Activated CD4-positive, alpha-beta T cell treated with anti-CD3 and anti-CD28 coated beads, Interleukin-2, amount 50 U/mL, for 24 hours (primary cell): ENCODE data around the gene CES2.
A peak's percentile ranks its signal among the peaks of the same experiment; 100 is the strongest.
"Not testable (repeated sequence)": the region's sequence is repeated elsewhere in the genome, so short reads cannot be mapped to it uniquely, and the experiment has no call there.

Experiments used
- DNase-seq, 2 donors: peaks; one replicate each; pipeline ENCODE4 v3.0.0-alpha.2; 2020; ENCODE audit warnings: low read depth in 1 of 2, low spot score in 1 of 2

CES2 gene

DNA sequence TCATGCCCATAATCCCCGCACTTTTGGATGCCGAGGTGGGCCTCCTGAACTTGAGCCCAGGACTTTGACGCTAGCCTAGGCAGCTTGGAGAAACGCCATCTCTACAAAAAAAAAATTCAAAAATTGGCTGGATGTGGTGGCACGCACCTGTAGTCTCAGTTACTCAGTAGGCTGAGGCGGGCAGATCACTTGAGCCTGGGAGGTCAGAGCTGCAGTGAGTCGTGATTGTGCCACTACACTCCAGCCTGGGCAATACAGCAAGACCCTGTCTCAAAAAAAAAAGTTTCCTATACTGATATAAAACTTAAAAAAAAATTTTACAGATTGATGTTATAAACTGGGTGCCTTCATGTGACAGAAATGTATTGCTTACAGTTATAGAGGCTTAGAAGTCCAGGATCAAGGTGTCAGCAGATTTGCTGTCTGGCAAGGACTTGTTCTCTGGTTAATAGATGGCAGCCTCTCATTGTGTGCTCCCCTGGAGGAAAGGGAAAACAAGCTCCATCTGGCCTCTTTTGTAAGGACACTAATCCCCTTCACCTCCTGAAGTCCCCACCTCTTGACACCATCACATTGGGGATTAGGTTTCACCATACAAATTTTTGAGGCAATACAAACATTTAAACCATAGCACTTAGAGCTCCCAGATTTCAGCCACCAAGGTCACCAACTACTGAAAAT lies 17.3 kb downstream of the CES2 start:
- DNase-seq = no peak

- no peak for DNase-seq
Measured at GRCh38 chr16:66953462-66954096, 18.3 kb downstream of the CES2 start.

DNA sequence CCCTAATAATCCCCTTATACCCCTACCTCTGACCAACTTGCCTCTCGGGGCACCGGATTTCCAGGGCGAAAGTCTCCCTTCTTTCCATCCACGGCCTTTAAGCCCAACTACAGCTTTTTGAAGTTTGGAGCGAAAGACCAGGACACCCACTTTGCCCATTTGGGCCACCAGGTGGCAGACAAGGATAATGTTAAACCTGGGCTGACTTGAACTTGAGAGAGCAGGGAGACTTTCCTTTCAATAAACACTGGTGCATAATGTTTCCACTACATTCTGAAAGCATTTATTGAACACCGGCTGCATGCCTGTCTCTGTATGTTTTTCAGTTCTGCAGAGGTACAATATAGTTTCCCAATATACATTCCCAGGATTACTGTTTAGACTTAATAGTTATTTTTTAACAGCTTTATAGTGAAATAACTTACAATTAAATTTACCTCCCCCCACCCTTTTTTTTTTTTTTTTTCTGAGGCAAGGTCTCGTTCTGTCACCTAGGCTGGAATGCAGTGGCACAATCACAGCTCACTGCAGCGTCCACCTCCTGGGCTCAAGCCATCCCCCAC lies 18.9 kb downstream of the CES2 start:
- peak; percentile 49 to 71 for DNase-seq

GRCh38 chr16:66955363-66956153 lies 20.2 kb downstream of the CES2 start:
- not testable (repeated sequence) for DNase-seq

GRCh38 chr16:66956154-66956457 lies 20.8 kb downstream of the CES2 start:
- DNase-seq = not testable (repeated sequence)

DNA sequence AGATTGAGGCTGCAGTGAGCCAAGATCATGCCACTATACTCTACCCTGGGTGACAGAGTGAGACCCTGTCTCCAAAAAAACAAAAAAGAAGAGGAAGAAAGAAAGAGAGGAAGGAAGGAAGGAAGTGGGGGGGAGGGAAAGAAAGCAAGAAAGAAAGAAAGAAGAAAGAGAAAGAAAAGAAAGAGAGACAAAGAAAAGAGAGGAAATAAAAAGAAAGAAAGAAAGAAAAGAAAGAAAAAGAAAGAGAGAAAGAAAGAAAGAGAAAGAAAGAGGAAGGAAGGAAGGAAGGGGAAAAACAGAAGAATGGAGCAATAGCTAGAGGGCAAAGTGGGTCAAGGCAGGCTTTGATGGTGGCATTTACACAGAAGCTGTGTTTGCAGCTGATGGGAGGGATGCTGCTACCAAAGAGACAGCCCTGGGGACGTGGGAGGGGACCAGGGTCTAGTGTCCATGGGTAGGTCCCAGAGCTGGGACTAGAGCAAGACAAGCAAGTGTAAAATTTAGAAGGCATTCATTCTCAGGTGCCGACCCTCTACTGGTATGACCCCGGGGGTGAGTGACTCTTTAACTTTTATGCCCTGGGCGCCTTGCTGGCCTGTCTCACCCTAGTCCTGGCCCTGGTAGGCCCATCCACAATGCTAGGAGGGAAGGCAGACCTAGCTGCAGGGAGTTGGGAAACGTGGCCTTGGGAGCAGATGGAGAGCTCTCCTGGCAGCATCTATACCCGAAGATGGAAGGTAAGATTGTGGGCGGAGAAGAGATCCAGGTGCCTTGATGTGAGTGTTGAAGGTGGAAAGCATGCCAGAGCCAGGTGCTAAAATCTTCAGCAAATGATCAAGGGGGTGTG lies 23.8 kb downstream of the CES2 start:
- DNase-seq = no peak

DNA sequence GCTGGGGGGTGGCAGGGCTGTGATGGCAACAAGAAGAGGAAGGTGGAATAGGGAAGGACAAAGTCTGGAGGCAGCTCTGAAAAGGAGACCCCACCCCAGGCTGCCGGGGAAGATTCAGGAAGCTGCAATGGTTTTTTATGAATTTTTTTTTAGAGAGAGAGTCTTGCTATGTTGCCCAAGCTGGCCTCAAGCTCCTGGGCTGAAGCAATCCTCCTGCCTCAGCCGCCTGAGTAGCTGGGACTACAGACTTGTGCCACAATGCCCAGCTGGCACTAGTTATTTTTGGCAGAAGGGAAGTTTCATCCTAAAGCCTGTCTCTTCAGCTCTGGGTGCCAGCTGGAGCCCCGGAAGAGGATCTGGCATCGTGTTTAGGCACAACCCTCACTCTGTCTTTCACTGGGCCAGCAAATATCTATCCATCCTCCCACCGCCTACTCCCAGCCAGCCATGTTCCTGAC lies 24.4 kb downstream of the CES2 start:
- DNase-seq = no peak

GRCh38 chr16:66960270-66960669 lies 25.0 kb downstream of the CES2 start:
- DNase-seq = no peak

- peak in 1 of 2 donors; percentile 46 for DNase-seq
Measured at GRCh38 chr16:66961065-66961744, 25.9 kb downstream of the CES2 start, which contains the start of gene CES3. CES3 (plus strand) TSS chr16:66961266; CDS start chr16:66961308, 42 bp downstream.

GRCh38 chr16:66961914-66962313 lies 26.6 kb downstream of the CES2 start:
- no peak for DNase-seq

DNA sequence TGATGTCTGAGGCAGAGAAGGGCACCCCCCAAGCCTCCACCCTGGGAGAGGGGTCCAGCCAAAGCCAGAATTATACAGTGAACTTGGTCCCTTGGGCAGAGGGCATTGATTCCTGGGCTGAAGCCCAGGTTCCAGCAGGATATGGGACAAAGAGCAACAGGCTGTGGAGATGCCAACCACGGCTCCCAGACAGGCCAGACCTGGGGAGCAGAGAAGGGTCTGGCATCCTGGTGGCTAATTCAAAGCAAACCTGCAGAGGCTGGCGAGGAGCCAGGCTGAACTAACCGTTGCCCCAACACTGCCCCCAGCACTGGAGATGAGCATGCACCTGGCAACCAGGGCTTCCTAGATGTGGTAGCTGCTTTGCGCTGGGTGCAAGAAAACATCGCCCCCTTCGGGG lies 28.7 kb downstream of the CES2 start:
- no peak for DNase-seq

GRCh38 chr16:66968847-66969246 lies 33.5 kb downstream of the CES2 start:
- DNase-seq = no peak

DNA sequence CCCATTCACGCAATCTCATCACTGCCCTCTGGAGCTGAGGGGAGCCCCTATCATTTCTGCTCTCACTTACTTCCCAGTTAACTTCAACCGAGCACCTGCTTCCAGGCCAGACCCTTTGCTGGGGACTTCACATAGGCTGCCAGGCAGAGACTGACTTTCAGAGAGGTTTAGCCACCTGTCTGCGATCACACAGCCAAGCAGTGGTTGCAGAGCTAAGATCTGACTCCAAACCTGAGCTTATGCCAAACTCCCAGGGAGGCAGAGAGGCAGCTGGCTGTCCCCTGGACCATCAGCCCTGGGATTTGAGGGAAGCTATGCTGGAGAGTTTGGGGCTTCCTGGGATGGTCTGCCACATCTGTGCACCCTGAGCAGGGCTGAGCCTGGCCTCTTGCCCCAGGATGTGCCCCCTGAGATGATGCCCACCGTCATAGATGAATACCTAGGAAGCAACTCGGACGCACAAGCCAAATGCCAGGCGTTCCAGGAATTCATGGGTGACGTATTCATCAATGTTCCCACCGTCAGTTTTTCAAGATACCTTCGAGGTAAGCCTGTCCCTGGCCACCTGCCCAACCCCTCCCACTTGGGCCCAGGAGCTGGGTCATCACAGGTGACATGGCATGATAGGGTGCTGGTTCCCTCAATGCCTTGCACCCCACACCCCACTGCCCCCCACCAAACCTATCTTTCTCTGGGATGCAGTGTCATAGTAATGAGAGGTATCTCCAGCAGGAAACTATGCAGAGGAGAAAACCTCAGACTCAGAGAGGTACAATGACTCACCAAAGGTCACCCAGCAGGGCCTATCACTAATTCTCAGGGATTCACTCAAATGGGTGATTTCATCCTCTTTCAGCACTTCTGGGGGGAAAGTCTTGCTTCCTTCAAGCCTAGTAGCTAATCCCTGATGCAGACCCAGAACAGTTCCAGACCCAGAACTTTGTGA lies 35.7 kb downstream of the CES2 start:
- DNase-seq = no peak

GRCh38 chr16:66972983-66973382 lies 37.7 kb downstream of the CES2 start:
- no peak for DNase-seq

DNA sequence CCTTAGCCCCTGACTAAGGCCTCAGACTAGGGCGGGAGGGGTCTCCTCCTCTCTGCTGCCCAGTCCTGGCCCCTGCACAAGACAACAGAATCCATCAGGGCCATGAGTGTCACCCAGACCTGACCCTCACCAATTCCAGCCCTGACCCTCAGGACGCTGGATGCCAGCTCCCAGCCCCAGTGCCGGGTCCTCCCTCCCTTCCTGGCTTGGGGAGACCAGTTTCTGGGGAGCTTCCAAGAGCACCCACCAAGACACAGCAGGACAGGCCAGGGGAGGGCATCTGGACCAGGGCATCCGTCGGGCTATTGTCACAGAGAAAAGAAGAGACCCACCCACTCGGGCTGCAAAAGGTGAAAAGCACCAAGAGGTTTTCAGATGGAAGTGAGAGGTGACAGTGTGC lies 38.4 kb downstream of the CES2 start:
- DNase-seq = no peak

GRCh38 chr16:66974156-66974931 lies 39.0 kb downstream of the CES2 start:
- DNase-seq = not testable (repeated sequence)

- not testable (repeated sequence) for DNase-seq
Measured at GRCh38 chr16:66974932-66975246, 39.6 kb downstream of the CES2 start.

- no peak for DNase-seq
Measured at GRCh38 chr16:66975302-66975893, 40.1 kb downstream of the CES2 start.
